Neural cell (in vitro differentiated cells): ENCODE data around the gene OR51A2.

Experiments used
- TF ChIP-seq, protein P1 (sequence below): fragments of 450-650 bp; IDR thresholded peaks from 2 replicates; pipeline ENCODE4 v1.5.1; 2014; ENCODE audit warnings: antibody characterized with exemption, mild to moderate bottlenecking, moderate library complexity; ENCODE audit not compliant: poor library complexity, severe bottlenecking
- TF ChIP-seq, protein P2 (sequence below): IDR thresholded peaks from 2 replicates; pipeline ENCODE4 v1.6.1; 2012; ENCODE audit warnings: borderline replicate concordance

DNA sequence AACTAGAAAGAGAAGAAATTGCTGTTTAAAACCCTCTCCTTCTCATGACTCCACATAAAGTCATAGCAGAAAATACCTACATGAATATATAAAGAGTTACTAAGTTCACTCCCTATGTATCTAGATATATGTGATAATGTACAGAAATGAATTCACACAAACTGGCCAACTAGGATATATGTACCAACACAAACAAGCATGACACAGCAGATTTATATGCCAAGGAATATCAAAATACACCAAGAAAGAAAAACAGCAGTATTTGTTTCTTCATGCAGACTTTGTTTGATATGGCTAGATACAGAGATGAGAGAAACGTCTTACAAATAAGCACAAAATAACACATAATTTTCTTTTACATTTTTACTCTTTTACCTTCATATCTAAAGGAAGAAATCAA lies 33.2 kb downstream of the OR51A2 start:
- TF ChIP-seq, protein P1, sequence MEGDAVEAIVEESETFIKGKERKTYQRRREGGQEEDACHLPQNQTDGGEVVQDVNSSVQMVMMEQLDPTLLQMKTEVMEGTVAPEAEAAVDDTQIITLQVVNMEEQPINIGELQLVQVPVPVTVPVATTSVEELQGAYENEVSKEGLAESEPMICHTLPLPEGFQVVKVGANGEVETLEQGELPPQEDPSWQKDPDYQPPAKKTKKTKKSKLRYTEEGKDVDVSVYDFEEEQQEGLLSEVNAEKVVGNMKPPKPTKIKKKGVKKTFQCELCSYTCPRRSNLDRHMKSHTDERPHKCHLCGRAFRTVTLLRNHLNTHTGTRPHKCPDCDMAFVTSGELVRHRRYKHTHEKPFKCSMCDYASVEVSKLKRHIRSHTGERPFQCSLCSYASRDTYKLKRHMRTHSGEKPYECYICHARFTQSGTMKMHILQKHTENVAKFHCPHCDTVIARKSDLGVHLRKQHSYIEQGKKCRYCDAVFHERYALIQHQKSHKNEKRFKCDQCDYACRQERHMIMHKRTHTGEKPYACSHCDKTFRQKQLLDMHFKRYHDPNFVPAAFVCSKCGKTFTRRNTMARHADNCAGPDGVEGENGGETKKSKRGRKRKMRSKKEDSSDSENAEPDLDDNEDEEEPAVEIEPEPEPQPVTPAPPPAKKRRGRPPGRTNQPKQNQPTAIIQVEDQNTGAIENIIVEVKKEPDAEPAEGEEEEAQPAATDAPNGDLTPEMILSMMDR: no peak
- TF ChIP-seq, protein P2, sequence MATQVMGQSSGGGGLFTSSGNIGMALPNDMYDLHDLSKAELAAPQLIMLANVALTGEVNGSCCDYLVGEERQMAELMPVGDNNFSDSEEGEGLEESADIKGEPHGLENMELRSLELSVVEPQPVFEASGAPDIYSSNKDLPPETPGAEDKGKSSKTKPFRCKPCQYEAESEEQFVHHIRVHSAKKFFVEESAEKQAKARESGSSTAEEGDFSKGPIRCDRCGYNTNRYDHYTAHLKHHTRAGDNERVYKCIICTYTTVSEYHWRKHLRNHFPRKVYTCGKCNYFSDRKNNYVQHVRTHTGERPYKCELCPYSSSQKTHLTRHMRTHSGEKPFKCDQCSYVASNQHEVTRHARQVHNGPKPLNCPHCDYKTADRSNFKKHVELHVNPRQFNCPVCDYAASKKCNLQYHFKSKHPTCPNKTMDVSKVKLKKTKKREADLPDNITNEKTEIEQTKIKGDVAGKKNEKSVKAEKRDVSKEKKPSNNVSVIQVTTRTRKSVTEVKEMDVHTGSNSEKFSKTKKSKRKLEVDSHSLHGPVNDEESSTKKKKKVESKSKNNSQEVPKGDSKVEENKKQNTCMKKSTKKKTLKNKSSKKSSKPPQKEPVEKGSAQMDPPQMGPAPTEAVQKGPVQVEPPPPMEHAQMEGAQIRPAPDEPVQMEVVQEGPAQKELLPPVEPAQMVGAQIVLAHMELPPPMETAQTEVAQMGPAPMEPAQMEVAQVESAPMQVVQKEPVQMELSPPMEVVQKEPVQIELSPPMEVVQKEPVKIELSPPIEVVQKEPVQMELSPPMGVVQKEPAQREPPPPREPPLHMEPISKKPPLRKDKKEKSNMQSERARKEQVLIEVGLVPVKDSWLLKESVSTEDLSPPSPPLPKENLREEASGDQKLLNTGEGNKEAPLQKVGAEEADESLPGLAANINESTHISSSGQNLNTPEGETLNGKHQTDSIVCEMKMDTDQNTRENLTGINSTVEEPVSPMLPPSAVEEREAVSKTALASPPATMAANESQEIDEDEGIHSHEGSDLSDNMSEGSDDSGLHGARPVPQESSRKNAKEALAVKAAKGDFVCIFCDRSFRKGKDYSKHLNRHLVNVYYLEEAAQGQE: no peak
